Transverse colon (tissue), 3 donors: ENCODE data around the gene PKD1.

ENCODE experiments used
- CTCF ChIP-seq, 5 experiments: fragments of 200-600 bp in 3 of 5; fragments of 450-650 bp in 2 of 5; sonication (generic) in 3 of 5; IDR thresholded peaks; 1 replicate in 2 of 5; 2 replicates in 3 of 5; pipeline ENCODE4 v1.5.1; 2016 to 2017; ENCODE audit warnings: antibody characterized with exemption in 5 of 5, inconsistent platforms in 3 of 5, mild to moderate bottlenecking in 2 of 5, moderate library complexity in 1 of 5
- EP300 ChIP-seq: sonication (generic); formaldehyde crosslinking; IDR thresholded peaks from one replicate; pipeline ENCODE4 v1.6.1; 2017; ENCODE audit warnings: antibody characterized with exemption, low read depth
- POLR2A ChIP-seq: fragments of 450-650 bp; IDR thresholded peaks from one replicate; pipeline ENCODE4 v1.6.1; 2016; ENCODE audit warnings: antibody characterized with exemption, mild to moderate bottlenecking, moderate library complexity

GRCh38 chr16:2180962-2181923 lies 45.5 kb upstream of the PKD1 start:
- no peak for TF ChIP-seq POLR2A
- no peak for TF ChIP-seq CTCF (IDR thresholded peaks at IDR 0.05)
- no peak for TF ChIP-seq EP300
